Glutamatergic neuron (in vitro differentiated cells): ENCODE results near the gene RPL27. TPM values are rescaled to one million over a fixed set of nuclear protein-coding genes. Genes with fewer than 3 reads are reported as not detected.

Experiments
- DNase-seq: peaks from one replicate; pipeline ENCODE4 v3.0.0; 2022
- H3K27ac Mint-ChIP-seq: one replicate; pipeline ENCODE4 v1.8.0; 2020; ENCODE audit warnings: mild to moderate bottlenecking, mixed read lengths, inconsistent platforms; ENCODE audit not compliant: unreplicated experiment
- H3K27me3 Mint-ChIP-seq: one replicate; pipeline ENCODE4 v1.8.0; 2020; ENCODE audit warnings: mild to moderate bottlenecking, moderate library complexity, mixed read lengths, inconsistent platforms; ENCODE audit not compliant: unreplicated experiment
- H3K36me3 Mint-ChIP-seq: one replicate; pipeline ENCODE4 v1.8.0; 2020; ENCODE audit warnings: mild to moderate bottlenecking, mixed read lengths, inconsistent platforms; ENCODE audit not compliant: unreplicated experiment
- H3K4me1 Mint-ChIP-seq: one replicate; pipeline ENCODE4 v1.8.0; 2020; ENCODE audit warnings: mild to moderate bottlenecking, low read depth, mixed read lengths, inconsistent platforms; ENCODE audit not compliant: unreplicated experiment
- H3K4me3 Mint-ChIP-seq: one replicate; pipeline ENCODE4 v1.8.0; 2020; ENCODE audit warnings: mild to moderate bottlenecking, mixed read lengths, inconsistent platforms; ENCODE audit not compliant: unreplicated experiment
- H3K9me3 Mint-ChIP-seq: one replicate; pipeline ENCODE4 v1.8.0; 2020; ENCODE audit warnings: mild to moderate bottlenecking, moderate library complexity, mixed read lengths, inconsistent platforms; ENCODE audit not compliant: unreplicated experiment
- total RNA-seq: library from RNA; stranded (reverse); fragmentation: NEBNext Ultra II Directional; extraction: Animal tissue kit (Norgen Biotek cat#: 25700); gene quantifications from one replicate; pipeline ENCODE4 v1.2.1, GENCODE V29; 2021; ENCODE audit not compliant: unreplicated experiment
- TF ChIP-seq, protein P1 (sequence below): fragments of 200-600 bp; sonication (generic); IDR thresholded peaks from one replicate; pipeline ENCODE4 v1.5.0; 2021; ENCODE audit not compliant: partially characterized antibody, unreplicated experiment

The RPL27 gene
- total RNA-seq, 1 donor from 2014 or later, result 658 TPM

DNA sequence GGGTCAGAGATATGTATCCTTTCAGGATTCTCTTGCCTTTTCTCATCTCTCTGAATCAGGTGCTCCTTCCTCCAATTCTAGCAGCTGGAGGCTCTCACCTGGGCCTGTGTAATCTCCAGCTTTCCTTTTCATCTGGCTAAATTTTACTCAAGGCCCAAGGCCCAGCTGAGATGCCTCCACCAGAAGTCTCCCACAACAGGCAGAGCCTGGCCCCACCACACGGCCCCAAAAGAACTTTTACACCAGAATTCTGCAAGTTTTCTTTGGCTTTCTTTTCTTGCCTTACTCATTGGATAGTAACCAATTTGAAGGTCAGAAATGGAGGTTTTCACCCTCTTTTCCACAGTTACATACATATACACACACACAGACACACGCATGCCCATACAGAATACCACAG lies 41.4 kb downstream of the RPL27 start:
- peaks cover 12% of the 10 kb centered on the region for H3K9me3 Mint-ChIP-seq
- TF ChIP-seq, protein P1, sequence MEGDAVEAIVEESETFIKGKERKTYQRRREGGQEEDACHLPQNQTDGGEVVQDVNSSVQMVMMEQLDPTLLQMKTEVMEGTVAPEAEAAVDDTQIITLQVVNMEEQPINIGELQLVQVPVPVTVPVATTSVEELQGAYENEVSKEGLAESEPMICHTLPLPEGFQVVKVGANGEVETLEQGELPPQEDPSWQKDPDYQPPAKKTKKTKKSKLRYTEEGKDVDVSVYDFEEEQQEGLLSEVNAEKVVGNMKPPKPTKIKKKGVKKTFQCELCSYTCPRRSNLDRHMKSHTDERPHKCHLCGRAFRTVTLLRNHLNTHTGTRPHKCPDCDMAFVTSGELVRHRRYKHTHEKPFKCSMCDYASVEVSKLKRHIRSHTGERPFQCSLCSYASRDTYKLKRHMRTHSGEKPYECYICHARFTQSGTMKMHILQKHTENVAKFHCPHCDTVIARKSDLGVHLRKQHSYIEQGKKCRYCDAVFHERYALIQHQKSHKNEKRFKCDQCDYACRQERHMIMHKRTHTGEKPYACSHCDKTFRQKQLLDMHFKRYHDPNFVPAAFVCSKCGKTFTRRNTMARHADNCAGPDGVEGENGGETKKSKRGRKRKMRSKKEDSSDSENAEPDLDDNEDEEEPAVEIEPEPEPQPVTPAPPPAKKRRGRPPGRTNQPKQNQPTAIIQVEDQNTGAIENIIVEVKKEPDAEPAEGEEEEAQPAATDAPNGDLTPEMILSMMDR, result no peak
- no peaks in the 10 kb centered on the region for H3K36me3 Mint-ChIP-seq
- peak overlapping the region; percentile 4 for H3K27ac Mint-ChIP-seq
- no peak for DNase-seq
- no peak overlapping the region for H3K4me3 Mint-ChIP-seq
- peaks cover 53% of the 10 kb centered on the region for H3K4me1 Mint-ChIP-seq
- peaks cover 3% of the 10 kb centered on the region for H3K27me3 Mint-ChIP-seq

DNA sequence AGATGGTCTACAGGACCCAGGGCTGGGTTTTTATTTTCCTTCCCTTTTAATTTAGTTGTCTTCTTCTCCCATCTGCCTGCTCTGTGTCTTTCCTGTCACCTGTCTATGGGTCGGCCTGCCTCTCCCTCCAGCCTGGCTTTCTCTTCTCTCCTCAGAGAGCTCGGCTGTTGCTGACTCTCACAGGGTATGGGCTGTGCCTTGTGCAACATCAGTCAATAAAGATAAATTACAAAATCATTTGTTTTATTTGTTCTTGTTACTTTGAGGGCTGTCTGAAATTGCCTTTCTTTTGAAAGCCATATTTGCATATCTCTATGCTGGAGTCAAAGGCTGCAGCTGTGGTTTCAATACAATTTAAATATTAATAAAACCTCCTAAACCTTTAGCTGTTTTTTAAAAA lies 42.4 kb downstream of the RPL27 start:
- peaks cover 53% of the 10 kb centered on the region for H3K4me1 Mint-ChIP-seq
- H3K27ac Mint-ChIP-seq, result peak overlapping the region; percentile 83
- DNase-seq, result no peak
- H3K4me3 Mint-ChIP-seq, result peak overlapping the region; percentile 53
- TF ChIP-seq, protein P1, result no peak
- H3K27me3 Mint-ChIP-seq, result peaks cover 3% of the 10 kb centered on the region
- H3K9me3 Mint-ChIP-seq, result peaks cover 8% of the 10 kb centered on the region
- no peaks in the 10 kb centered on the region for H3K36me3 Mint-ChIP-seq

DNA sequence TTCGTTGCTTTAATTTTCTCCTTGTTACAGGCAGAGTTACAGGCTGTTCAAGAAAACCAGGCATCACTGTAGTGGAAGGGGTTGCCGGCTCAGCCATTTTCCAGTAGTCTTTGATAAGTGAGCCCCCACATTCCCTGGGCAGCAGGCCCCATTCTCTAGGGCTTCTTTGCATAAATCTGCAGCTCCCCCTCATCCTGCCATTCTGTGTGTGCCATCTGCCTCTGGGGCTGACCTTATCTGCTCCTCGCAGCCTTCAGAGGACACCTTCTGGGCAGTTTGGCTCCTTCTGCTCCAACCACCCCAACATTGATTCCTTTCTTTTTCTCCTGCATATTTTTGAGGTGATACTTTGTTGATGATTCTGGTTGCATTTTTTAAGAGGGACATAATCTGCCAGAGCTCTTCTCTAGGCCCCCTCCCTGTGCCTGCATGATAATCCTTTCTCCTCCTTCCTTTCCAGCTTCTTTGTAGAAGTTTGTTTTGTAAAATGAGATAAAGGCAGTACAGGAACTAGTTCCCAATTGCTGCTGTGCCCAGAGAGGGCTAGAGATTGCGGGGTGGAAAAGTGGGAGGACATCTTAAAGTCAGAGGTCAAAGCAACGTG lies 43.9 kb downstream of the RPL27 start:
- peaks cover 8% of the 10 kb centered on the region for H3K9me3 Mint-ChIP-seq
- TF ChIP-seq, protein P1, result no peak
- H3K27ac Mint-ChIP-seq, result peak overlapping the region; percentile 90
- H3K4me1 Mint-ChIP-seq, result peaks cover 48% of the 10 kb centered on the region
- H3K4me3 Mint-ChIP-seq, result peak overlapping the region; percentile 53
- DNase-seq, result no peak
- no peaks in the 10 kb centered on the region for H3K36me3 Mint-ChIP-seq
- peaks cover 2% of the 10 kb centered on the region for H3K27me3 Mint-ChIP-seq

DNA sequence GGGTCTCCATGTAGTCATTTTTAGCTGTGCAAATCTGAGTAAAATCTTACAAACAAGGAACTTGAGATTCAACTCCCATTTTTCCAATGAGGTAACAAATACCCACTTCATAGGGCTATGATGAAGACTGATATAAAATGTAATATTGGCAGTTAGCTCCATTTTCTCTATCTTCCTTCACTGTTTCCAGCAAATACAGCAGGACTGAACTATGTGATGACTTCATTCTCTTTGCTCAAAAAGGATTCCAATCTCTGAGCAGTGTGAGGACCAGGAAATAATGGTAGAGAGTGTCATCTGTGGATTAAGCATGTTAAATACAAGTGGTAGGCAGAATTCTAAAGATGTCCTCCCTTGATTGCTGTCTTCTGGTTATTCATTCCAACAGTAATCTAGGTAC lies 45.1 kb downstream of the RPL27 start:
- Mint-ChIP-seq H3K36me3 (no peaks in the 10 kb centered on the region), H3K27ac (peak overlapping the region; percentile 90)

DNA sequence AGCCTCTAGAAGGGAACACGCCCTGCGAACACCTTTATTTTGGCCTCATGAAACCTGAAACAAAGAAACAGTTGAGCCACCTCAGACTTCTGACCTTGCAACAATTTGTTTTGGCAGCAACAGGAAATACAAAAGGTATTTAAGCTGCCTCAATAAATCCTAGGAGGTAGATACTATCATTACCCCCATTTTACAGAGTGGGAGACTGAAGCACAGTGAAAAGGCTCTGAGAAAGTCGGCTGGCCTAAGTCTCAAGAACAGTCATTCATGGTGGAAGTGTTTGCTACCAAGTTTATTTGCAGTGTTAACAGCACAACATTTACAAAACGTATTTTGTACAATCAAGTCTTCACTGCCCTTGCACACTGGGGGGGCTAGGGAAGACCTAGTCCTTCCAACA lies 45.8 kb downstream of the RPL27 start:
- no peak for DNase-seq
- TF ChIP-seq, protein P1, result no peak
- H3K27ac Mint-ChIP-seq, result no peak overlapping the region
- H3K27me3 Mint-ChIP-seq, result peaks cover 2% of the 10 kb centered on the region
- peaks cover 38% of the 10 kb centered on the region for H3K4me1 Mint-ChIP-seq
- no peak overlapping the region for H3K4me3 Mint-ChIP-seq
- H3K36me3 Mint-ChIP-seq, result no peaks in the 10 kb centered on the region
- H3K9me3 Mint-ChIP-seq, result peaks cover 8% of the 10 kb centered on the region

More for the DNA sequence above, 45.1 kb downstream of the RPL27 start:
- Mint-ChIP-seq H3K9me3 (peaks cover 8% of the 10 kb centered on the region), H3K27me3 (peaks cover 2% of the 10 kb centered on the region), H3K4me1 (peaks cover 40% of the 10 kb centered on the region), H3K4me3 (no peak overlapping the region)
- DNase-seq, result no peak
- TF ChIP-seq, protein P1, result no peak
